HG03469 (cell line): ENCODE data around the gene HLA-DMA.
A peak's percentile ranks its signal among the peaks of the same experiment; 100 is the strongest.

ENCODE experiments used
- ATAC-seq: cut with Tn5 transposase; IDR thresholded peaks from one replicate; pipeline ENCODE4 v1.9.1; 2021; ENCODE audit warnings: mild to moderate bottlenecking, moderate library complexity, moderate number of reproducible peaks; ENCODE audit not compliant: unreplicated experiment

Gene HLA-DMA

DNA sequence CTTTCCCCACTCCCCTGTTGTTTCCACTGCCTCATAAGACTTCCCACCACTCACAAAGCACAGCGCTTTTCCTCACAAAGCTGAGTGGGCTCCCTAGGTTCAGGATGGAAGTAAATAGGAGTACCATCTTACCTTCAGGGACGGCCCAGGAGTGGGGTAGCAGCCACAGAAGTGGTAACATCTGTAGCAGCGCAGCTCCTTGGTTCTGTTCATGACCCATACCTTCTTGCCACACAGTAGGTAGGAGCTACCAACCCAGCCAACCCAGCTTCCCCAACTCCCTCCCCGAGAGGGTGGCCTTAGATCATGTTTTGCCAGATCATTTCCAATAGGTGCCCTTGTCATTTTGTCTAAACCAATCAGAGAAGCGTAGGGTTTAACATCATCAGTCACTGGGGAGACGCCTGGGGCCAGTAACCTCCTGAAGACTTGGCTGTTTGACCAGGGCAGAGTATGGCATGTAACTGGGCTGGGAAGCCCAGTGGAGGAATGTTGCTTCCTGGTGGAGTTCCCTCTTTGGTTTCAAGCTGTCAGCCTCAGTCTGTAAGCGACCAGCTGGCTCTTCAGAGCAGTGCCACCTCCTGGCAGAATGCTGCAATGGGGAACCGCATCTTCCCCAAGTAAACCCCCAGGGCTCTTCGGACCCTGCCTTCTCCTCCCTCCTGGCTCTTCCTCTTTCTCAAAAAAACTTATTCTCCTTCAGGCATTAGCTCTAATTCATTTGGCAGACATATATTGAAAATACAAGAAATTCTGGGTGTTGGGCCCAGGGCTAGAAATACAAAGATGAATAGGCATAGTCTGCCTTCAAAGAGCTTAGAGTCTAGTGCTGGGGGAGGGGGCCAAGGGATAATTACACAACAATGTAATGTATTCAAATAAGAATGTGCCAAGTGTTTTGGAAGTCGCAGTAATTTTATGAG lies at the start of gene HLA-DMA:
TSS of gene HLA-DMA (minus strand) at position 281 of the 923 bp plus-strand sequence. CDS start at position 220, 61 bp downstream.
- peak; percentile 75 for ATAC-seq

DNA sequence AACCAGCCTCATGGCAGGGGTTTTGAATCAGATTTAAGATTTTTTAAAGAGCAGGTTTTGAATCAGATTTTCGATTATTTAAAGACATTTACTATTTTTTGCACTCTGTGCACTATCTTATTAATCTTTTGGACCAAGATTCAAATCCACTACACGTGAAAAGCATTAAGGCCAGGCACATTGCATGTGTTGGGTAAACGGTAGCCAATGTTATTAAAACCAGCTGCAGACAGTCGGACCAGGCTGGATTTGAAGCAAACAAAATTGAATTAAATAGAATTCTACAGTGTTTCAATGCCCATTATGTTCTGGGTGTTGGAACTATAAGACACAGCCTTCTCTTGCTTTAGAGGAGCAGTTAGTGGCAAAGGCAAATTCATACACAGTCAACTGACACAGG lies 48.8 kb upstream of the HLA-DMA start:
- ATAC-seq, result no peak

DNA sequence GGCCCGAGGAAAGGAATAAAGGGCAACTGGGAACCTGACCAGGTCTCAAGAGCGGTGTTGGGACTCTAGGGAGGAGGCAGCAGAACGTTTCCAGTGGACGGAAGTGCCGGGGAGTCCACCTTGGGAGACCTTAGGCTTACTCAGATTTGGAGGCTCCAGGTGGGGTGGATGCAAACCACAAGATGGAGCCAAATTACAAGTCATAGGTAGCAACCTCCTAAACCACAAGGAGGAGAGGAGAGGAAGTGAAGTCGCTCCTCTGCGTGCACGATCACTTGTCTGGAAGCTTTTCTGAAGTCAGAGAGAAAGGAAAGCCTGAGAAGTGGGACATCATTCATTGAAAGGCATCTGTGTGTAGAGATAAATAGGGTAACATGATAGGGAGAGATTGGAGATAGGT lies 47.2 kb upstream of the HLA-DMA start:
- no peak for ATAC-seq

DNA sequence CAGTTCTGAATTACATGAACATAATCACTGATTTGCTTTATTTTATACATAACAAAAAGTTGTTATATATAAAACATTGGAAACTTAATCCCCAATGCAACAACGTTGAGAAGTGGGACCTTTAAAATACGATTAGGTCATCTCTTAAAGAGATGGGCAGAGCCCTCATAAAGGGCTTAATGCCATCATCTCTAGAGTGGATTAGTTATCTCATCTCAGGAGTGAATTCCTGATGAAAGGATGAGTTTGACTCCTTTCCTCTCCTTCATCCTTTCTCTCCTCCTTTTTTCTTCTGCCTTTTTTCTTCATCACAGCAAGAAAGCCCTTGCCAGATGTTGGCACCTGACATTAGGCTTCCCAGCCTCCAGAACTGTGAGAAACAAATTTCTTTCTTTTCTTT lies 42.6 kb upstream of the HLA-DMA start:
- no peak for ATAC-seq

DNA sequence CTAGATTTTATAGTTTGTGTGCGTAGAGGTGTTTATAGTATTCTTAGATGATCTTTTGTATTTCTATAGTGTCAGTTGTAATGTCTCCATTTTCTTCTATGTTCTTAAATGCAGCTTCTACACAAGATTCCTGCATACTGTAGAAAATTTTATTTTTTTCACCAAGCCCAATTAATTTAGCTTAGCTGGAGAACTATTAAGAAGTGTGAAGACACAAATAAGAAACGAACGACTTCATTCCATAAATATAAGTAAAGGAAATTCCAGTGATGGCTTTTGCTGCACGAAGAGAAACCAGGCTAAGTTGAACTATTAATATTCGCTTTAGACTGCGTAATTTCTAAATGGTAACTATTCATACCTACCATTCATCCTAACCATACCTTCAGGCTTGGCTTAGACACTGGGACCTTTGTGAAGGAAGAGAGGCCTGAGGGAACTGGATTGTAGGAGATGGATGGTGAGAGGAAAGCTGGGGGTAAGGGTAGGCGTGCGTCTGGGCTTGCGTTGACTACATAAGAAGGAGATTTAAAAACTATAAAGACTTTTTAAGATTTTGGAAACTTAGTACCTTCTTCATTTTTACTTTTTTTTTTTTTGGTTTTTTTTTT lies 40.6 kb upstream of the HLA-DMA start:
- no peak for ATAC-seq

GRCh38 chr6:32991972-32992371 lies 39.1 kb upstream of the HLA-DMA start:
- no peak for ATAC-seq

- no peak for ATAC-seq
Measured at GRCh38 chr6:32989368-32989767, 36.5 kb upstream of the HLA-DMA start.

DNA sequence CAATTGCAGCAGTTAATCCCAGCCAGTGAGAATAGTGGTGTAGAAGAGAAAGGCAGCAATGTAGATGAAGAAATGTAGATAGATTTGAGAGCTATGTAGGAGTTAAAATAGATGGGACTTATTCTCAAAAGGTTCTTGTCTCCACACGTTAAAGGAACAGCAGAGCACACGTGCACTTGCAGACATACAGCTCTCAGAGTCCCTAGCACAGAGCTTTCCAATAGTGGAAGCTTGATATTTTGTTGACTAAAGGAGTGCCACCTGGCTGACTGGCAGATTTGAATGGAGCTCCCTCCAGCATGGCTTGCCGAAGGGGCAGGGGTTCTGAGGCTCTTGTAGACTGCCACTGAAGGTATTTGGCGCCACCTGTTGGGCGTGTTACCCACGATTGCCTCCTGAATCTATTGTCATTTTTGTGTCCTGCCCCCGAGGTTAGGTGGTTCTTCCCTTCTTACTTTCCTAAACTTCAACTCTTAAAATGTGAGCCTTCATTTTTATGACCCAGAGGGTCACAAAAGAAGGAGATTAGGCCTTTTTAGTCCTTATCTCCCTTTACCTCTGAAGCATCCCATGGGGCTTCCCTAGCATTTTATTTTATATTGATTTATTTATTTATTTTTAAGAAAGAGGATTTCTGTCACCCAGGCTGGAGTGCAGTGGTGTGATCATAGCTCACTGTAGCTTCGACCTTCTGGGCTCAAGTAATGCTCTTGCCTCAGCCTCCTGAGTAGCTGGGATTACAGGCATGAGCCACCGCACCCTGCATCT lies 31.9 kb upstream of the HLA-DMA start:
- no peak for ATAC-seq

GRCh38 chr6:32983964-32984621 lies 31.2 kb upstream of the HLA-DMA start:
- no peak for ATAC-seq

GRCh38 chr6:32983493-32983848 lies 30.6 kb upstream of the HLA-DMA start:
- no peak for ATAC-seq

DNA sequence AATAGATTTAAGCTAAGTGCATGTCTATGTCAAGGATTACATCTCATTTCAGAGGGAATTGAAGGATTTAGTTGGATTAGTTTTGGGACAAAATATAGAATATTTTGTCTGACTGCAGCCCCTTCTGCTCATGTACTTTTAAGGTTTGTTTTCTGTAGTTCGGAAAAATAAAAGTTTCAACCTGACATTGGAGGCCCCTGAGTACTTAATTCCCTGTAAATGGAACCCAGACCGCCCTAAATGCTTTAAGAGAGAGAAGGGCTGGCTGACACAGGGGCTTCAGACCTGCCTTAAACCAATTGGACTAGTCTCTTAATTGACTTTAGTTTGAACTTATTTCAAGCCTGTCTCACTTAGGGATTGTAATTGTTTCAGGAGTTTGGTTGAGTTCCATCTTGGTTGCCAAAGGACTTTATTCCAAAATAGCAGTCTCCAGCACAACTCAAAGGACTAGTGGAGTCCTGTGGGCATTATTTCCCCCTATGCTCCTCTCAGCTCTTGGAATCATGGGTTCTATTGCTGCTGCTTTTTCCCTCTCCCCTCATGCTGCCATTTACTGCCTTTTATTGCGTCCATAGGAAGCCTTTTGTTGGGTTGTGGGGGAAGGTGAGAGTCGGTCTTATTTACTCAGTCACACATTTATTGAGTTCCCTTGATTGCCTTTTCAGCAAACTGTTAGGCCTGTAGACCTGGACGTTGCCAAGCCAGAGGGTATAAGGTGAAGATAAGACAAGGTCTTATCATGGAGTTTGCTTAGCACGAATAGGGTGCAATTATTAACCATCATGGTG lies 30.0 kb upstream of the HLA-DMA start:
- ATAC-seq, result no peak

- ATAC-seq, result no peak
Measured at GRCh38 chr6:32982084-32982701, 29.3 kb upstream of the HLA-DMA start.

DNA sequence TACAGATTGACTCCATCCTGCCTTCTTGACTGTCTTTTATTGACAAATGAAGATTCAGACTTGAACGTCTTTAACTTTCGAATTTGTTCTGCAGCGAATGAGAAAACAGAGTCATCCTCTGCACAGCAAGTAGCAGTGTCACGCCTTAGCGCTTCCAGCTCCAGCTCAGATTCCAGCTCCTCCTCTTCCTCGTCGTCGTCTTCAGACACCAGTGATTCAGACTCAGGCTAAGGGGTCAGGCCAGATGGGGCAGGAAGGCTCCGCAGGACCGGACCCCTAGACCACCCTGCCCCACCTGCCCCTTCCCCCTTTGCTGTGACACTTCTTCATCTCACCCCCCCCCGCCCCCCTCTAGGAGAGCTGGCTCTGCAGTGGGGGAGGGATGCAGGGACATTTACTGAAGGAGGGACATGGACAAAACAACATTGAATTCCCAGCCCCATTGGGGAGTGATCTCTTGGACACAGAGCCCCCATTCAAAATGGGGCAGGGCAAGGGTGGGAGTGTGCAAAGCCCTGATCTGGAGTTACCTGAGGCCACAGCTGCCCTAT lies 27.7 kb upstream of the HLA-DMA start:
- no peak for ATAC-seq

DNA sequence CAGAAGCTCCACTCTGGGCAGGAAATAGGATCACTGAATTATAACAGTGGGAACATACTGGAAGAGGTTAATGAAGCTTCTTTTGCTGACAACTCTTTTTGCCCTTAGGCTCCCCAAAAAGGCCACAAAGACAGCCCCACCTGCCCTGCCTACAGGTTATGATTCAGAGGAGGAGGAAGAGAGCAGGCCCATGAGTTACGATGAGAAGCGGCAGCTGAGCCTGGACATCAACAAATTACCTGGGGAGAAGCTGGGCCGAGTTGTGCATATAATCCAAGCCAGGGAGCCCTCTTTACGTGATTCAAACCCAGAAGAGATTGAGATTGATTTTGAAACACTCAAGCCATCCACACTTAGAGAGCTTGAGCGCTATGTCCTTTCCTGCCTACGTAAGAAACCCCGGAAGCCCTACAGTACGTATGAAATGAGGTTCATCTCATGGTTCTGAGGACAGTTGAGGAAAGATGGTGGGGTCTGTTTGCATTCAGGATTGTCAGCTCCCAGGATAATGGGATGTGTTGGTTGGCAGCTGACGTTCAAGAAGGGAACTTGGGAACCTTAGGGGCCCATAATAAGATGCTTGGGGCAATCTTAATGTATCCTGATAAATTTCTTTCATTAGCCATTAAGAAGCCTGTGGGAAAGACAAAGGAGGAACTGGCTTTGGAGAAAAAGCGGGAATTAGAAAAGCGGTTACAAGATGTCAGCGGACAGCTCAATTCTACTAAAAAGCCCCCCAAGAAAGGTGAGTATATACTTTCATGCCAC lies 27.0 kb upstream of the HLA-DMA start:
- ATAC-seq, result no peak

- no peak for ATAC-seq
Measured at GRCh38 chr6:32977953-32978324, 25.0 kb upstream of the HLA-DMA start.

- no peak for ATAC-seq
Measured at GRCh38 chr6:32977272-32977952, 24.5 kb upstream of the HLA-DMA start.

DNA sequence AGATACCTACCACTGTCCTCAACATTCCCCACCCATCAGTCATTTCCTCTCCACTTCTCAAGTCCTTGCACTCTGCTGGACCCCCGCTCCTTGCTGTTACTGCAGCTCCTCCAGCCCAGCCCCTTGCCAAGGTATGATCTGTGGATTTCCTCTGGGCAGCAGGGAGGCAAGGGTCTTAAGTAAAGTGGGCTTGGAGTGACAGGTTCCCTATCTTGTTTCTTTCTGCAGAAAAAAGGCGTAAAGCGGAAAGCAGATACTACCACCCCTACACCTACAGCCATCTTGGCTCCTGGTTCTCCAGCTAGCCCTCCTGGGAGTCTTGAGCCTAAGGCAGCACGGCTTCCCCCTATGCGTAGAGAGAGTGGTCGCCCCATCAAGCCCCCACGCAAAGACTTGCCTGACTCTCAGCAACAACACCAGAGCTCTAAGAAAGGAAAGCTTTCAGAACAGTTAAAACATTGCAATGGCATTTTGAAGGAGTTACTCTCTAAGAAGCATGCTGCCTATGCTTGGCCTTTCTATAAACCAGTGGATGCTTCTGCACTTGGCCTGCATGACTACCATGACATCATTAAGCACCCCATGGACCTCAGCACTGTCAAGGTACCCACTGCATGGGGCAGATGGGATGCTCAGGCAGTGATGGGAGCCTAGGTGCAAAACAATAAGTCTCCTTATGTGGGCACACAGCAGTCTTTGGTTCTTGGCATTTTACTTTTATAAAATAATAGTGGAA lies 23.6 kb upstream of the HLA-DMA start:
- no peak for ATAC-seq

GRCh38 chr6:32975886-32976285 lies 23.0 kb upstream of the HLA-DMA start:
- ATAC-seq, result no peak
